ENCODE data around the gene RFTN1. TPM values are rescaled to one million over a fixed set of nuclear protein-coding genes. Genes with fewer than 3 reads are reported as not detected.
"Not testable (repeated sequence)": the region's sequence is repeated elsewhere in the genome, so short reads cannot be mapped to it uniquely, and the experiment has no call there.

The RFTN1 gene
- polyA plus RNA-seq, 3 donors = 30.2 to 33.6 (median 31.5) TPM

- DNase-seq (ENCODE audit: low read depth in 3 of 3, low spot score in 2 of 3) = no peak
These were observed 201.5 kb downstream of the RFTN1 start for GRCh38 chr3:16311960-16312451.

GRCh38 chr3:16310486-16310885 lies 203.0 kb downstream of the RFTN1 start:
- not testable (repeated sequence) for DNase-seq (ENCODE audit: low read depth in 3 of 3, low spot score in 2 of 3)

- no peak for DNase-seq (ENCODE audit: low read depth in 3 of 3, low spot score in 2 of 3)
These were observed 203.9 kb downstream of the RFTN1 start for GRCh38 chr3:16309558-16309957.

GRCh38 chr3:16308727-16309126 lies 204.8 kb downstream of the RFTN1 start:
- DNase-seq (ENCODE audit: low read depth in 3 of 3, low spot score in 2 of 3) = no peak

GRCh38 chr3:16307832-16308531 lies 205.5 kb downstream of the RFTN1 start:
- no peak for DNase-seq (ENCODE audit: low read depth in 3 of 3, low spot score in 2 of 3)

- DNase-seq (ENCODE audit: low read depth in 3 of 3, low spot score in 2 of 3) = no peak
These were observed 208.4 kb downstream of the RFTN1 start for GRCh38 chr3:16305111-16305541.

- DNase-seq (ENCODE audit: low read depth in 3 of 3, low spot score in 2 of 3) = no peak
These were observed 209.2 kb downstream of the RFTN1 start for GRCh38 chr3:16304061-16305010.

- no peak for DNase-seq (ENCODE audit: low read depth in 3 of 3, low spot score in 2 of 3)
These were observed 210.4 kb downstream of the RFTN1 start for GRCh38 chr3:16303037-16303575.

GRCh38 chr3:16302082-16302631 lies 211.3 kb downstream of the RFTN1 start:
- no peak for DNase-seq (ENCODE audit: low read depth in 3 of 3, low spot score in 2 of 3)

- DNase-seq (ENCODE audit: low read depth in 3 of 3, low spot score in 2 of 3) = no peak
These were observed 212.0 kb downstream of the RFTN1 start for GRCh38 chr3:16301507-16301906.

GRCh38 chr3:16300881-16301359 lies 212.6 kb downstream of the RFTN1 start:
- DNase-seq (ENCODE audit: low read depth in 3 of 3, low spot score in 2 of 3) = no peak

GRCh38 chr3:16300307-16300706 lies 213.2 kb downstream of the RFTN1 start:
- no peak for DNase-seq (ENCODE audit: low read depth in 3 of 3, low spot score in 2 of 3)

- no peak for DNase-seq (ENCODE audit: low read depth in 3 of 3, low spot score in 2 of 3)
These were observed 213.8 kb downstream of the RFTN1 start for GRCh38 chr3:16299746-16300145.

- DNase-seq (ENCODE audit: low read depth in 3 of 3, low spot score in 2 of 3) = no peak
These were observed 214.6 kb downstream of the RFTN1 start for GRCh38 chr3:16298891-16299290.

GRCh38 chr3:16297997-16298885 lies 215.3 kb downstream of the RFTN1 start:
- DNase-seq (ENCODE audit: low read depth in 3 of 3, low spot score in 2 of 3) = no peak

GRCh38 chr3:16295298-16295890 lies 218.1 kb downstream of the RFTN1 start:
- no peak for DNase-seq (ENCODE audit: low read depth in 3 of 3, low spot score in 2 of 3)

GRCh38 chr3:16294844-16295243 lies 218.7 kb downstream of the RFTN1 start:
- no peak for DNase-seq (ENCODE audit: low read depth in 3 of 3, low spot score in 2 of 3)

- no peak for DNase-seq (ENCODE audit: low read depth in 3 of 3, low spot score in 2 of 3)
These were observed 222.7 kb downstream of the RFTN1 start for GRCh38 chr3:16290827-16291196.

GRCh38 chr3:16290007-16290826 lies 223.3 kb downstream of the RFTN1 start:
- DNase-seq (ENCODE audit: low read depth in 3 of 3, low spot score in 2 of 3) = peak in 2 of 3 donors; percentile 25 to 32
